BLaER1 treated with 17β-estradiol and CSF1 and Interleukin-3, amounts not matched to agents 10 nM and 100 nM (cell line): ENCODE results near the gene TNFSF12.

ENCODE experiments used
- H3K27ac ChIP-seq, 11 experiments: shearing (Covaris generic); formaldehyde crosslinking; 2 replicates each; pipeline ENCODE4 v1.8.1; 2022
- H3K27me3 ChIP-seq, 11 experiments: shearing (Covaris generic); formaldehyde crosslinking; 2 replicates each; pipeline ENCODE4 v1.8.1; 2022
- H3K36me3 ChIP-seq, 11 experiments: shearing (Covaris generic); formaldehyde crosslinking; 2 replicates each; pipeline ENCODE4 v1.8.1; 2022
- H3K4me1 ChIP-seq, 10 experiments: shearing (Covaris generic); formaldehyde crosslinking; 2 replicates each; pipeline ENCODE4 v1.8.1; 2022
- H3K4me2 ChIP-seq, 11 experiments: shearing (Covaris generic); formaldehyde crosslinking; 2 replicates each; pipeline ENCODE4 v1.8.1; 2022
- H3K4me3 ChIP-seq, 10 experiments: shearing (Covaris generic); formaldehyde crosslinking; 2 replicates each; pipeline ENCODE4 v1.8.1; 2022
- H3K9ac ChIP-seq, 11 experiments: shearing (Covaris generic); formaldehyde crosslinking; 2 replicates each; pipeline ENCODE4 v1.8.1; 2022
- H3K9me3 ChIP-seq, 11 experiments: shearing (Covaris generic); formaldehyde crosslinking; replicated peaks in 1 of 11; 2 replicates each; pipeline ENCODE4 v1.8.1; 2022
- H4K20me1 ChIP-seq, 11 experiments: shearing (Covaris generic); formaldehyde crosslinking; 2 replicates each; pipeline ENCODE4 v1.8.1; 2022
- Cebpa-rat ChIP-seq, 11 experiments: shearing (Covaris generic); IDR thresholded peaks; 2 replicates each; pipeline ENCODE4 v1.8.1; 2022

The TNFSF12 gene

GRCh38 chr17:7577327-7578199 is 28.7 kb downstream of the TNFSF12 start:
- no peak for TF ChIP-seq Cebpa-rat (IDR thresholded peaks at IDR 0.05)
- Histone ChIP-seq H3K36me3 (peaks cover 57 to 78% (median 70%) of the 10 kb centered on the region in 11 experiments), H3K4me3 (peak overlapping the region in 9 of 10 experiments; percentile 97 to 100 (median 99); a peak in 15 of 20 replicates), H3K9ac (peak overlapping the region; percentile 99 to 100 (median 100); a peak in 21 of 22 replicates), H3K4me2 (peak overlapping the region; percentile 81 to 100 (median 98)), H3K9me3 (peaks cover 0 to 4% (median 0%) of the 10 kb centered on the region in 11 experiments; a peak in 5 of 22 replicates), H3K4me1 (peaks cover 44 to 85% (median 82%) of the 10 kb centered on the region in 10 experiments), H3K27me3 (no peaks in the 10 kb centered on the region), H3K27ac (peak overlapping the region in 10 of 11 experiments; percentile 21 to 100 (median 100); a peak in 18 of 22 replicates), H4K20me1 (peaks cover 56 to 87% (median 65%) of the 10 kb centered on the region in 11 experiments)

- H3K4me1 ChIP-seq: peaks cover 54 to 94% (median 92%) of the 10 kb centered on the region in 10 experiments
- peaks cover 46 to 75% (median 66%) of the 10 kb centered on the region in 11 experiments for H3K36me3 ChIP-seq
- H3K27ac ChIP-seq: peak within 1 kb of the TSS; percentile 97 to 100 (median 100)
- H3K4me3 ChIP-seq: peak within 1 kb of the TSS in 8 of 10 experiments; percentile 66 to 100 (median 99); a peak in 17 of 20 replicates
- H3K4me2 ChIP-seq: peak within 1 kb of the TSS; percentile 81 to 100 (median 98)
- H3K9me3 ChIP-seq: no peaks in the 10 kb centered on the region
- no peaks in the 10 kb centered on the region for H3K27me3 ChIP-seq
- H3K9ac ChIP-seq: peak within 1 kb of the TSS; percentile 95 to 100 (median 100)
- peak; percentile 73 to 92 (median 88); a peak in 21 of 22 replicates for TF ChIP-seq Cebpa-rat (IDR thresholded peaks at IDR 0.05)
- peaks cover 50 to 74% (median 50%) of the 10 kb centered on the region in 11 experiments for H4K20me1 ChIP-seq
Measured at GRCh38 chr17:7579001-7579833, 30.4 kb downstream of the TNFSF12 start, which contains the start of gene CD68. Gene CD68, plus strand, starts transcription at chr17:7579638. Its CDS starts 40 bp downstream, at chr17:7579678.

- H3K27ac ChIP-seq: peak overlapping the region; percentile 97 to 100 (median 100)
- H3K4me1 ChIP-seq: peaks cover 62 to 94% (median 92%) of the 10 kb centered on the region in 10 experiments
- H3K9ac ChIP-seq: peak overlapping the region; percentile 95 to 100 (median 100)
- no peaks in the 10 kb centered on the region for H3K9me3 ChIP-seq
- TF ChIP-seq Cebpa-rat (IDR thresholded peaks at IDR 0.05): no peak
- peaks cover 38 to 67% (median 58%) of the 10 kb centered on the region in 11 experiments for H3K36me3 ChIP-seq
- peaks cover 42 to 66% (median 42%) of the 10 kb centered on the region in 11 experiments for H4K20me1 ChIP-seq
- no peaks in the 10 kb centered on the region for H3K27me3 ChIP-seq
- peak overlapping the region; percentile 81 to 100 (median 98) for H3K4me2 ChIP-seq
- peak overlapping the region in 8 of 10 experiments; percentile 28 to 100 (median 78); a peak in 17 of 20 replicates for H3K4me3 ChIP-seq
Measured at GRCh38 chr17:7579834-7580603, 31.2 kb downstream of the TNFSF12 start.

GRCh38 chr17:7580604-7581575 is 32.0 kb downstream of the TNFSF12 start:
- Histone ChIP-seq H3K9me3 (no peaks in the 10 kb centered on the region), H3K9ac (peak overlapping the region; percentile 95 to 100 (median 100)), H3K27me3 (no peaks in the 10 kb centered on the region), H3K36me3 (peaks cover 36 to 61% (median 58%) of the 10 kb centered on the region in 11 experiments), H4K20me1 (peaks cover 33 to 58% (median 34%) of the 10 kb centered on the region in 11 experiments), H3K4me1 (peaks cover 63 to 94% (median 91%) of the 10 kb centered on the region in 10 experiments), H3K4me2 (peak overlapping the region; percentile 81 to 100 (median 98)), H3K4me3 (peak overlapping the region in 9 of 10 experiments; percentile 22 to 100 (median 75); a peak in 17 of 20 replicates), H3K27ac (peak overlapping the region; percentile 97 to 100 (median 100))
- no peak for TF ChIP-seq Cebpa-rat (IDR thresholded peaks at IDR 0.05)

GRCh38 chr17:7582396-7583252 is 33.8 kb downstream of the TNFSF12 start:
- Histone ChIP-seq H4K20me1 (peaks cover 16 to 41% (median 16%) of the 10 kb centered on the region in 11 experiments), H3K4me2 (peak overlapping the region; percentile 81 to 100 (median 98)), H3K36me3 (peaks cover 26 to 61% (median 53%) of the 10 kb centered on the region in 11 experiments), H3K27me3 (no peaks in the 10 kb centered on the region), H3K9ac (peak overlapping the region; percentile 95 to 100 (median 100)), H3K4me1 (peaks cover 62 to 92% (median 90%) of the 10 kb centered on the region in 10 experiments), H3K9me3 (no peaks in the 10 kb centered on the region), H3K27ac (peak overlapping the region; percentile 97 to 100 (median 100)), H3K4me3 (peak overlapping the region; percentile 64 to 100 (median 74))
- no peak for TF ChIP-seq Cebpa-rat (IDR thresholded peaks at IDR 0.05)

- Histone ChIP-seq H3K4me3 (peak within 1 kb of the TSS; percentile 64 to 100 (median 74)), H3K36me3 (peaks cover 26 to 61% (median 53%) of the 10 kb centered on the region in 11 experiments), H3K9me3 (no peaks in the 10 kb centered on the region), H3K27me3 (no peaks in the 10 kb centered on the region), H3K4me2 (peak within 1 kb of the TSS; percentile 94 to 100 (median 98)), H3K9ac (peak within 1 kb of the TSS; percentile 95 to 100 (median 100)), H3K4me1 (peaks cover 62 to 92% (median 88%) of the 10 kb centered on the region in 10 experiments), H4K20me1 (peaks cover 7 to 41% (median 9%) of the 10 kb centered on the region in 11 experiments; a peak in 20 of 22 replicates), H3K27ac (peak within 1 kb of the TSS; percentile 97 to 100 (median 100))
- TF ChIP-seq Cebpa-rat (IDR thresholded peaks at IDR 0.05): no peak
Measured at GRCh38 chr17:7583253-7584109, 34.6 kb downstream of the TNFSF12 start, which contains the start of gene MPDU1. Gene MPDU1, plus strand, starts transcription at chr17:7583852. Its CDS starts 11 bp downstream, at chr17:7583863.
